Lower leg skin (tissue), 4 donors: ENCODE measurements around the gene ACYP2. TPM values are rescaled to one million over a fixed set of nuclear protein-coding genes. Genes with fewer than 3 reads are reported as not detected.

Experiments
- DNase-seq, 2 donors: peaks; one replicate each; pipeline ENCODE4 v3.0.0-alpha.2; 2019; ENCODE audit warnings: low spot score in 2 of 2
- H3K4me3 ChIP-seq: fragments of 200-600 bp; sonication (generic); 2 replicates; pipeline ENCODE4 v1.5.1; 2017; ENCODE audit warnings: mild to moderate bottlenecking, low read depth; ENCODE audit not compliant: poor library complexity, severe bottlenecking
- POLR2A ChIP-seq, 2 donors: fragments of 450-650 bp; IDR thresholded peaks; one replicate each; pipeline ENCODE4 v1.6.1; 2016 to 2017; ENCODE audit warnings: antibody characterized with exemption in 2 of 2, mild to moderate bottlenecking in 1 of 2, moderate library complexity in 1 of 2
- WGBS, 2 donors: methylation state at CpG; one replicate each; pipeline ENCODE4 v1.1.5; 2018; 5-methylcytosine and 5-hydroxymethylcytosine counted together
- intact Hi-C: fragments of 100-400 bp; cut with DNase I; formaldehyde crosslinking; loops from one replicate; pipeline ENCODE4 v1.15.0; 2023; ENCODE audit warnings: low total_unique reads
- total RNA-seq, 4 donors: library from RNA; depleted of rRNA; stranded (reverse); fragments of >200 nt; gene quantifications; one replicate each; pipeline ENCODE4 v1.1.0, GENCODE V29; 2016
- TF ChIP-seq, protein P1 (sequence below), 3 donors: fragments of 450-650 bp; IDR thresholded peaks; one replicate each; pipeline ENCODE4 v1.5.1; 2016; ENCODE audit warnings: antibody characterized with exemption in 3 of 3, mild to moderate bottlenecking in 3 of 3, moderate library complexity in 2 of 3

ACYP2 gene
- total RNA-seq, 4 donors from 2014 or later = 11.4 to 15.6 (median 12.5) TPM

DNA sequence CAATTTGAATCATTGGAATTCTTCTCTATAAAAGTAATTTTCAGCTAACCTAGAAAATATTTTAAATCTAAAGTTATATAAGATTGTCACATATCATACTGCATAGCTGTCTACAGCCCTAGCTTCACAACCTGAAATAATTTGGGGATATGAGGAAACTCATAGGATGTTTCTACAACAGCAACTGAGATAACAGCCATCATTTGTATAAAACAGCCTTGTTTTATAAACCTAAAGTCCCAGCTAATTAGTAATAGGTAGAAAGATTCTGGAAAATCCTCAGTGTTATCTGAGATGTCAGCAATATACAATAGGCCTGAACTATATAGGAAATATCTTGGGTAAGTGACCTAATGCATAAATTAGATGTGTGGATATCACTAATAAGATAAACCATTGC, 188.2 kb downstream of the ACYP2 start:
- TF ChIP-seq POLR2A (IDR thresholded peaks at IDR 0.05) = no peak
- TF ChIP-seq, protein P1, sequence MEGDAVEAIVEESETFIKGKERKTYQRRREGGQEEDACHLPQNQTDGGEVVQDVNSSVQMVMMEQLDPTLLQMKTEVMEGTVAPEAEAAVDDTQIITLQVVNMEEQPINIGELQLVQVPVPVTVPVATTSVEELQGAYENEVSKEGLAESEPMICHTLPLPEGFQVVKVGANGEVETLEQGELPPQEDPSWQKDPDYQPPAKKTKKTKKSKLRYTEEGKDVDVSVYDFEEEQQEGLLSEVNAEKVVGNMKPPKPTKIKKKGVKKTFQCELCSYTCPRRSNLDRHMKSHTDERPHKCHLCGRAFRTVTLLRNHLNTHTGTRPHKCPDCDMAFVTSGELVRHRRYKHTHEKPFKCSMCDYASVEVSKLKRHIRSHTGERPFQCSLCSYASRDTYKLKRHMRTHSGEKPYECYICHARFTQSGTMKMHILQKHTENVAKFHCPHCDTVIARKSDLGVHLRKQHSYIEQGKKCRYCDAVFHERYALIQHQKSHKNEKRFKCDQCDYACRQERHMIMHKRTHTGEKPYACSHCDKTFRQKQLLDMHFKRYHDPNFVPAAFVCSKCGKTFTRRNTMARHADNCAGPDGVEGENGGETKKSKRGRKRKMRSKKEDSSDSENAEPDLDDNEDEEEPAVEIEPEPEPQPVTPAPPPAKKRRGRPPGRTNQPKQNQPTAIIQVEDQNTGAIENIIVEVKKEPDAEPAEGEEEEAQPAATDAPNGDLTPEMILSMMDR (IDR thresholded peaks at IDR 0.05) = no peak
- DNase-seq = no peak
- H3K4me3 ChIP-seq = no peak overlapping the region
- intact Hi-C loops = no loop called here

DNA sequence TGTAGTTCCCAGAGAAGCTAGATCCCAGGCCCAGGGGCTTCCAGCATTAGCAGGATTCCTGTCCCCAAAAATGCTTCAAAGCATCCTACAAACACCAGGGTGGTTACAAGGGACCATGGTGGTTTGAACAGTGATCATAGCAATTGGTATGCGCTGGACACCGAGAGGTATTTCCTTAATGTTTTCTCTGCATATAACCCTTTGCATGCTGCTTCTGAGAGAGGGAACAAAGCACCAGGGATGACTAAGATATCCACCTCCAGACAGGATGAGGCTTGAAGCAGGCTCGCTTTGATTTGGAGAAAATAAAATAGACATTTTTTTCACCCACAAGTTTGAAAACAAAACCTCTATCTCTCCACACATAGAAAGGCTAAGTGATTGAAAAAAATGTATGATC, 191.1 kb downstream of the ACYP2 start:
- intact Hi-C loops = no loop called here
- TF ChIP-seq POLR2A (IDR thresholded peaks at IDR 0.05) = no peak
- TF ChIP-seq, protein P1 (IDR thresholded peaks at IDR 0.05) = no peak
- DNase-seq = no peak
- H3K4me3 ChIP-seq = no peak overlapping the region
- 65 to 68% methylated on average over 3 of the region's 3 CpGs for whole genome bisulfite sequencing, 2 donors

DNA sequence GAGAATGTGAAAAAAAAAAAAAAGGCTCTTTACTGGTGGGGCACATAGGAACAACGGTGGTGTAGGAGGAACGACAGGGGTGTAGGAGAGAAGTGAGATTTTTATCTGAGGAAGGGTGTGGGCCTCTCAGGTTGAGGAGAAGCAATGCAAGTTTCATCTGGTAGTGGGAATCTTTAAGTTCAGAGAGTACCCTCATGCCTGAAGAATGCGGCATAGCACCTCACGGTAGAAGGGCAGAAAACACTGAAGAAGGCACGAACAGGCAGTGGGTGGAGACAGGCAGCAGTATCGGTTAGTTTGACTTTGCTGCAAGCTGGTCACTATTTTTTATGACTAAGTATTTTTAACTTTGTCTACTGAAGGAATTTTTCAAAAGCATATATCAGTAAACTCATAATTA, 192.8 kb downstream of the ACYP2 start:
- TF ChIP-seq, protein P1 (IDR thresholded peaks at IDR 0.05) = no peak
- TF ChIP-seq POLR2A (IDR thresholded peaks at IDR 0.05) = no peak
- intact Hi-C loops = no loop called here
- no peak for DNase-seq
- H3K4me3 ChIP-seq = no peak overlapping the region
- WGBS, 2 donors = 70 to 71% methylated on average over 6 of the region's 6 CpGs

DNA sequence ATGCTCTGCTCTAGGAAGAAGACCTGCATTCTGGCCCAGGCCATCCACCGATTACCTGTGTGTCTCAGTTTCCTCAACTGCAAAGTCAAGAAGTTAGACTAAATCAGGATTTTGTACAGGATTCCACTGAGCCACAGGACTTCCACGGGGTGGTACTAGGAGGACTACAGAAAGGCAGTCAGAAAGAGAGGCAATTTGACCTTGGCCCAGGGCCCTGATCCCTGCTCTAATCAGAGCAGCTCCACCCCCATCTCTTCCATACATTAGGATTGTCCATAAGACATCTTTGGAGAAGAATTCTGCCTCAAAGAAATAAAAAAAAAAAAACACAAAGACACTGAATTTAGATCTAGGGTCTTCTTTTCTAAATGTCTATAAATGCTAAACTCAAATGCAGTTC, 193.4 kb downstream of the ACYP2 start:
- DNase-seq = no peak
- no peak overlapping the region for H3K4me3 ChIP-seq
- intact Hi-C loops = no loop called here
- WGBS, 2 donors = 86 to 88% methylated on average over 2 of the region's 2 CpGs
- TF ChIP-seq, protein P1 (IDR thresholded peaks at IDR 0.05) = no peak
- TF ChIP-seq POLR2A (IDR thresholded peaks at IDR 0.05) = no peak

DNA sequence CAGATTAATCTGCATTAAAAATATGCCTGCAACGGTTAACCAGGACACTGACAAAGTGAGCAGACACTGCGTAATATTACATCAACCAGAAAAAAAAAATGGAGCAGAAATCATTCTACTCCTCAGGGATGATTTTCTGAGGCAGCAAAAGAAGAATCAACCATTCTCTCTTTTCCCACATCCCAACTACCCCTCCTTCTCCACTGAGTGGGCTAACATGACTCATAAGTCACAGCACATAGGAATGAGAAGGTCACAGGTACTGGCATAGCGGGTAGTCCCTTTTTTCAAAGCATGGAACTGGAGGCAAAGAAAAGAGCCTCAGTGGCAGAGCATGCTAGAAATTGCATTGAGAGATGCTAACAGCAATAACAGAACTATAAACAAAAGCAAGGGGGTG, 194.9 kb downstream of the ACYP2 start:
- WGBS, 2 donors = 82 to 90% methylated on average over 3 of the region's 3 CpGs
- H3K4me3 ChIP-seq = no peak overlapping the region
- TF ChIP-seq POLR2A (IDR thresholded peaks at IDR 0.05) = no peak
- TF ChIP-seq, protein P1 (IDR thresholded peaks at IDR 0.05) = no peak
- intact Hi-C loops = no loop called here
- DNase-seq = no peak

DNA sequence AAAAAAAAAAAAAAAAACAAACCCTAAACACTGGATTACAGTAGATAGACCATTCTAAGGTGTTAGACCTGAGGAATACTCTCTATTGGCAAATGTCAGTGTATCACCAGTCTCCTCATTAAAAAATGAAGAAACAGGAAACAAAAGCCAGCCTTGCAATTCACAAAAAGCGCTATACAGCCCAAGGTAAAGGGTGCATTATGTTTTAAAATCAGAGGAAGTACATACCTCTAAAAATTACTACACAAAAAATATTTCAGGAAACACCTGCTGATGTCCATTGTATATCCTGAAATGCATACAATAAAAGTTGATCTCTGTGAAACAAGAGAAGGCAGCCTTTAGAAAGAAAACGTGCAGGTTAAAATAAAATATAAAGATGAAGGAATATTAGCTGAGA, 195.5 kb downstream of the ACYP2 start:
- intact Hi-C loops = no loop called here
- no peak for DNase-seq
- WGBS, 2 donors = 62 to 66% methylated on average over 2 of the region's 2 CpGs
- H3K4me3 ChIP-seq = no peak overlapping the region
- TF ChIP-seq POLR2A (IDR thresholded peaks at IDR 0.05) = no peak
- TF ChIP-seq, protein P1 (IDR thresholded peaks at IDR 0.05) = no peak
